ENCODE measurements around the gene PPP1R18. TPM values are rescaled to one million over a fixed set of nuclear protein-coding genes. Genes with fewer than 3 reads are reported as not detected.

PPP1R18 gene
- total RNA-seq, 1 donor from 2014 or later = 305 TPM

DNA sequence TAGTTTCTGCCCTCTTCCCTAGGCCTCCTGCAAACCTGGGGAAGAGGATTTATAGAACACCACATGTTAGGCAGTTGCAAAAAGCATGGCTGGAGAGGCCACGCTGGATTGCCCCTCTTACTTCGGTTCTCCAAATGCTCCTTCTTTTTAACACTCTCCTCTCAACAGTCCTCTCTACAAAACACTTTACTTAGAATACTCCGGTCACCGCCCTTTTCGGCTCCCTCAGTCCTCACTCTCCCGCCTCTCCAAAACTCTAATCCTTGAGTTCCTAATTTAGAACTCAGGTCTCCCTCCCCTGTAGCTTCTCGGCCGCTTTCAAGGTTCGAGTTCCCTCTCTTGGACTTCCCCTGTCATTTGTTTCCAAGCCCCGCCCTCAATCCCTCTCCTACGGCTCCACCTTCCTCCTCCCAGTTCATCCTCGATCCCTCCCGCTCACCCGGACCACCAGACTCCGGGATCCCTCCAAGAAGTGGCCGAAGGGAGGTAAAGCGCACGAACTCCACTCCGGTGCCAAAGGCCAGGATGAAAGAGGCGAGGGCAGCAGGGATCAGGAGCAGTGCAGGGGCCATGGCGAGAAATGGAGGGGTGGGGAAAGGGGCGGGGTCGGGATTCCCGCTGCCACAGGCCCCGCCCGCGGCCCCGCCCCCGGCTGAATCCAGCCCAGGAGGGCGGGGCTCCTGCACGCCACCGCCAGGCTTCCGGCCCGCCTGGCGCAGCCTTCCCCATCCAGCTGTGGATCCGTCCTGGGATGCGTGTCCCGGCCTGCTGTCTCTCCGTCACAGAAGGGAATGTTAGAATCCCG lies 4.2 kb upstream of the PPP1R18 start, which contains the start of gene NRM:
NRM (minus strand) TSS at position 582 of the 805 bp plus-strand sequence; CDS start at position 572, 10 bp downstream.
- intact Hi-C loops (cut with micrococcal nuclease) = loop anchor here (1.0 kb wide), 1 partner anchor 8 kb away; no protein-coding TSS in a partner anchor

GRCh38 chr6:30689985-30690384 lies 3.5 kb upstream of the PPP1R18 start:
- intact Hi-C loops (cut with micrococcal nuclease) = loop anchor here (1.0 kb wide), 1 partner anchor 8 kb away; no protein-coding TSS in a partner anchor

GRCh38 chr6:30689022-30689865 lies 2.8 kb upstream of the PPP1R18 start:
- intact Hi-C loops (cut with micrococcal nuclease) = no loop called here

- intact Hi-C loops (cut with micrococcal nuclease) = no loop called here
These were observed 2.1 kb upstream of the PPP1R18 start for GRCh38 chr6:30688569-30688968.

DNA sequence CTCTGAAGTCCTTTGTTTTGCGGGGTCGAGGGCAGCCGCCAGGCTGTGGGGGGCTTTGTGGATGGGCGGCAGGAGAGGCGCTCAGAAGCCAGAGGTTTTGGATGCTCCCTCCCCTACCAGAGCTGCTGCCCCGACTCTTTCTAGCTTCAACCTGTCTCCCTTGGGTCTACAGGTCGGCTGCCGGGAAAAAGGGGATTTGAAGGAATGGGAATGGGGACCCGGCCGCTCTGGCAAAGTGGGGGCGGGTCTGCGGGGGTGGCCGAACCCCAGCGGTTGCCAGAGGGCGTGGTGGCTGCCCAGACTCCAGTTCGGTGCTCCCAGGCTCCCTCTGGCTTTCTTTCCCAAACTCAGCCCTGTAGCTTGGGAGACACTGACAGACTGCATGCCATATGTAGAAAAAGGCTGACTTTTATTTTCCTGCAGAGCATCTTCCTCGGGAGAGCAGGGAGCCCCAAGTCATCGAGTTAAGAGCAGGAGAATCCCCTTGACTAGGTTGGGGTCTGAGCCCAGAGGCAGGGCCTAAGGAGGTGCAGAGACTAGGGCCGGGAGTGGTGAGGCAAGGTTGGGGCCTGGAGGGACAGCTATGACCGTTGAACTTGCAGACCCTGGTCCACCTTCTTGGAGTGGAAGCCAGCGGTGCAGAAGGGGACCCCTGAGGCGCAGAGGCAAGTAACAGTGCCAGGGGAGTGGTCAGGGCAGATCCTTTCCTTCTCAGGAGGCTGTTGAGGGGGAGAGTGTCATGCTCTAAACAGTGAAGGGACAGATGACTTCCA lies 1.4 kb upstream of the PPP1R18 start:
- intact Hi-C loops (cut with micrococcal nuclease) = loop anchor here (1.0 kb wide), 2 partner anchors 9 to 29 kb away; partner anchors contain the start of gene MDC1

DNA sequence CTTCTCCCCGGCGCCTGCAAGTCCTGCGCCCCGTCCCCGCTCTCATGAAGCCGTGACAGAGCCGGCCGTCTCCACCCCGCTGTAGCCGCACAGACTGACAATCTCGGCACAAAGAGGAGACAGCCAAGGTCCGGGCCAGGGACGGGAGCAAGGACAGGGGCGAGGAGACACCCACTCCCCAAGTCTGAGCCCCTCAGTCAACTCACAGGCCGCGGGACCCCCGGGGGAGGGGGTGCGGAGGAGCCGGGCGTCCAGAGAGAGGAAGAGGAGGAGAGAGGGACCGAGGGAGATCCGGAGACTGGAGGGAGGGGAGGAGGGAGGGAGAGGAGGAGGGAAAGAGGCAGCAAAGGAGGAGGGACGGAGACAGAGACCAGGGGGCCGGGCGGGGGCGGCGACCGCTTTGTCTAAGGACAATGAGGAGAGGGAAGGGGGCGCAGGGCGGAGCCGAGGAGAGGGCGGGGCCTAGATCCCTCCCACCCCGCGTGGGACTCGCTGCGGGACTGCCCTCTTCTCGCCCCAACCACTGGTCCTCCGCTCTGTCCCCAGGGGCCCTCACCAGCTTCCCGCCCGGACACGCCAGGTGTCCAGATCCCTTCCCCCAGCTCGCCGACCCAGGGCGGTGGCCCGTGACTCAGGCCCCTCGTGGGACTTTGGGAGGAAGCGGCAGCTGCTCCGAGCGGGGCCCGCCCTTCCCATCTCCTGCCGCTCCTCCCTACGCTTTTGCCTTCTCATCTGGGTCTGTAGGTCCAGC lies 638 bp upstream of the PPP1R18 start:
- intact Hi-C loops (cut with micrococcal nuclease) = loop anchor here (1.0 kb wide), 4 partner anchors 8 to 70 kb away; partner anchors contain the start of genes C6orf136, MDC1, MRPS18B and PPP1R10

GRCh38 chr6:30685157-30686008 lies 1.1 kb downstream of the PPP1R18 start:
- intact Hi-C loops (cut with micrococcal nuclease) = loop anchor here (1.0 kb wide), 2 partner anchors 38 to 68 kb away; partner anchors contain the start of genes C6orf136, MRPS18B and PPP1R10

- intact Hi-C loops (cut with micrococcal nuclease) = loop anchor here (5.0 kb wide), 1 partner anchor 128 kb away; no protein-coding TSS in a partner anchor
These were observed 1.9 kb downstream of the PPP1R18 start for GRCh38 chr6:30684386-30685156.

DNA sequence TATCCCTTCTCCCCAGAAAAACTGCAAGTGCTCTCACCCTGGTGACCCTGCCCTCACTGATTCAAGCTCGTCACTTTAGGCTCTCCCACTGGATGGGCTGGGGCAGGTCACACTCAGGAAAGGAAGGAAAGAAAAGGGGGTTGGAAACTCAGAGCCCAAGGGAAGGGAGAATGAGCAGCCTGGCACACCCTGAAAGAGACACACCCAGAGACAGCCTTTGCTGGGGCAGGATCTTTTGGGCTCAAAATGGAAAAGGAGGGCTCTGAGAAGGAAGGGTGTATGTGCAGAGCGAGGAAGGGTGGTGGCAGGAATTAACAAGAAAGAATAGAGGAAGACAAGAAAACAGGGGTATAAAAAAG lies 2.5 kb downstream of the PPP1R18 start:
- intact Hi-C loops (cut with micrococcal nuclease) = loop anchor here (2.0 to 5.0 kb wide), 4 partner anchors 57 to 225 kb away; partner anchors contain the start of genes ATAT1, GNL1, GTF2H4 and PRR3

GRCh38 chr6:30683183-30683979 lies 3.1 kb downstream of the PPP1R18 start:
- intact Hi-C loops (cut with micrococcal nuclease) = loop anchor here (2.0 to 5.0 kb wide), 4 partner anchors 57 to 225 kb away; partner anchors contain the start of genes ATAT1, GNL1, GTF2H4 and PRR3

- intact Hi-C loops (cut with micrococcal nuclease) = loop anchor here (1.0 to 5.0 kb wide), 9 partner anchors 8 to 226 kb away; partner anchors contain the start of genes ATAT1, DHX16, GNL1 and GTF2H4
These were observed 4.0 kb downstream of the PPP1R18 start for GRCh38 chr6:30682143-30683117.

DNA sequence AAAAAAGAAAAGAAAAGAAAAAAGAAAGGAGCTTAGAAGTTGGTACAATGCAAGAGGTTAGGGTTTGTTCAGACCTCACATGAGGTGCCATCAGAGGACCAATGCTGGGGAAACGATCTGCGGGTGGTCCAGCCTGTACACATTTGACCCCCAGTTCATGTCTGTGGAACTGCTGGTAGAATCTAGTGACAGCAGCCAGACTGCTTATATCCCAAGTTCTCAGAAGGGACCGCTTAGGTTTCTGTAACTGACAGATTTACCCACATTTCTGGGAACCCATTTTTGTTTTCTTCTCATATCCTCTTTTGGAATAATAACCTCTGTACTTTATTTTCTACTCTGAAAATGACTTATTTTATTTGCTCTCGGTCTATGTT lies 4.7 kb downstream of the PPP1R18 start:
- intact Hi-C loops (cut with micrococcal nuclease) = loop anchor here (1.0 to 5.0 kb wide), 9 partner anchors 8 to 227 kb away; partner anchors contain the start of genes ATAT1, DHX16, GNL1 and GTF2H4

GRCh38 chr6:30679765-30680535 lies 6.5 kb downstream of the PPP1R18 start:
- intact Hi-C loops (cut with micrococcal nuclease) = loop anchor here (1.0 to 5.0 kb wide), 5 partner anchors 7 to 407 kb away; no protein-coding TSS in a partner anchor

DNA sequence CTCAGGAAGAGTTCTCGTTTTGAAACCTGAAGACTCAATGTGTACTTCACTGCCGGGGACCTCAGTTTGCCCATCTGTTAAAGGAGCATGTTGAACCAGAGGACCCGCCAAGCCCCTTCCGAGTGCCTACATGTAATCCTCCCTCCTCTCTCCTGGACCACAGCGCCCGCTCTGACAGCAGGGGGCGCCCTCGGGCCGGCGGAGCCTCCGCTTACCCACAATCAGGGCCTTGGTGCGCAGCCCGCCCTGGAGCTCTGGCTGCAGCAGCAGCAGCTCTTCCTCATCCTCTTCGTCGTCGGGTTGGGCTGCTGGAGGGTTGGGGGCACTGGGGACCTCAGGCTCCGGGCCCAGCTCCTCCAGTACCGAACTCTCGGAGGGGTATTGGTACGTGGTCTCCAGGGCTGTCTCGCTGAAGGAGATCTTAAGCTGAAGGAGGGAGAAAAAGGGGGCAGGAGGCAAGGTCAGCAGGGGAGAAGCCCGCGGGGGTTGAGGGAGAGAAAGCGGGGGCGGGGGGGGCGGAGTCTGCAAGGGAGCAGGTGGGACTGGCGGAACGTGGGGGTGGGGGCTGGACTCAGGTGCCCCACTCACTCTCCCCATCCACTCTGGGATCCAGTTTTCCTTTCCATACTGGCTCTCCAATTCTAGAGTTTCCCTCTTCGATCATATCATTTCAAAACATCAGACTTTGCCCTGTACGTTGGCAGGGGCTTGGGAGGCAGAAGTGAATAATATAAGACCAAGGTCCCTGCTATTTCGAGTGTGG lies 7.3 kb downstream of the PPP1R18 start:
- intact Hi-C loops (cut with micrococcal nuclease) = loop anchor here (1.0 to 2.0 kb wide), 4 partner anchors 8 to 408 kb away; no protein-coding TSS in a partner anchor

All from T-helper 1 cell treated with Interleukin-12 subunit alpha and Interleukin-12 subunit beta and Interleukin-4 antibody, amounts not matched to agents 30 ng/mL and 1 ng/mL, for 36 hours (primary cell).